Measurements from ENCODE around the gene BRAT1.

- no peak for TF ChIP-seq POLR2AphosphoS5 (IDR thresholded peaks at IDR 0.05; ENCODE audit: insufficient read depth in 1 of 2, low read depth in 1 of 2)
- no peak for TF ChIP-seq POLR2A (IDR thresholded peaks at IDR 0.05)
These were observed 12.1 kb downstream of the BRAT1 start for GRCh38 chr7:2542916-2543871.

Data from vagina (tissue), 2 donors.